Stimulated activated CD4-positive, alpha-beta T cell treated with anti-CD3 and anti-CD28 coated beads, TNF-alpha, amount 100 ng/mL, for 4 hours (primary cell): Measurements from ENCODE around the gene ARL14EP.

Experiments
- DNase-seq, 3 experiments: peaks; one replicate each; pipeline ENCODE4 v3.0.0-alpha.2; 2020; ENCODE audit warnings: low read depth in 3 of 3

The ARL14EP gene

GRCh38 chr11:30380846-30381245 lies 57.9 kb downstream of the ARL14EP start:
- no peak for DNase-seq

- DNase-seq: no peak
Measured at GRCh38 chr11:30381879-30382278, 59.0 kb downstream of the ARL14EP start.
